Stimulated activated naive B cell treated with anti-CD40 and anti-IgM and Interleukin-4, amounts not matched to agents 10 μg/mL and 1 μg/mL and 100 μg/mL, for 72 hours (primary cell): ENCODE results near the gene RSBN1L.

Experiments
- ATAC-seq, 2 donors: fragments of 150-1000 bp; cut with Tn5 transposase; replicated peaks; 2 replicates each; pipeline ENCODE4 v1.10.0; 2021; ENCODE audit warnings: moderate library complexity in 1 of 2
- DNase-seq: peaks from one replicate; pipeline ENCODE4 v3.0.0; 2021
- H3K27ac Mint-ChIP-seq: one replicate; pipeline ENCODE4 v1.8.0; 2022; ENCODE audit warnings: mild to moderate bottlenecking, mixed read lengths
- H3K27me3 Mint-ChIP-seq, 2 donors: one replicate each; pipeline ENCODE4 v1.8.0; 2022; ENCODE audit warnings: mixed read lengths in 2 of 2
- H3K36me3 Mint-ChIP-seq, 2 donors: one replicate each; pipeline ENCODE4 v1.8.0; 2022; ENCODE audit warnings: mixed read lengths in 2 of 2, mild to moderate bottlenecking in 1 of 2
- H3K4me1 Mint-ChIP-seq, 2 donors: one replicate each; pipeline ENCODE4 v1.8.0; 2022; ENCODE audit warnings: mixed read lengths in 2 of 2, mild to moderate bottlenecking in 1 of 2
- H3K4me3 Mint-ChIP-seq, 2 donors: one replicate each; pipeline ENCODE4 v1.8.0; 2022; ENCODE audit warnings: mild to moderate bottlenecking in 2 of 2, mixed read lengths in 2 of 2, moderate library complexity in 1 of 2
- H3K9me3 Mint-ChIP-seq, 2 donors: one replicate each; pipeline ENCODE4 v1.8.0; 2022; ENCODE audit warnings: mixed read lengths in 2 of 2, mild to moderate bottlenecking in 1 of 2

RSBN1L gene

GRCh38 chr7:77729574-77730348, 33.5 kb downstream of the RSBN1L start:
- H3K4me1 Mint-ChIP-seq: peaks cover 25 to 51% of the 10 kb centered on the region in 2 donors
- no peaks in the 10 kb centered on the region for H3K9me3 Mint-ChIP-seq
- ATAC-seq (no peak), DNase-seq (no peak)
- H3K4me3 Mint-ChIP-seq: no peak overlapping the region
- H3K27ac Mint-ChIP-seq: peak overlapping the region; percentile 47
- H3K36me3 Mint-ChIP-seq: peaks cover 10 to 14% of the 10 kb centered on the region in 2 donors
- H3K27me3 Mint-ChIP-seq: no peaks in the 10 kb centered on the region

GRCh38 chr7:77731716-77732115, 35.5 kb downstream of the RSBN1L start:
- peaks cover 25 to 55% of the 10 kb centered on the region in 2 donors for H3K4me1 Mint-ChIP-seq
- ATAC-seq: no peak
- no peak overlapping the region for H3K27ac Mint-ChIP-seq
- H3K36me3 Mint-ChIP-seq: peaks cover 10 to 19% of the 10 kb centered on the region in 2 donors
- H3K9me3 Mint-ChIP-seq: no peaks in the 10 kb centered on the region
- no peak for DNase-seq
- H3K4me3 Mint-ChIP-seq: no peak overlapping the region
- no peaks in the 10 kb centered on the region for H3K27me3 Mint-ChIP-seq

- no peak overlapping the region for H3K27ac Mint-ChIP-seq
- peaks cover 19 to 32% of the 10 kb centered on the region in 2 donors for H3K36me3 Mint-ChIP-seq
- H3K27me3 Mint-ChIP-seq: no peaks in the 10 kb centered on the region
- no peak overlapping the region for H3K4me3 Mint-ChIP-seq
- ATAC-seq (no peak), DNase-seq (no peak)
- H3K9me3 Mint-ChIP-seq: no peaks in the 10 kb centered on the region
- H3K4me1 Mint-ChIP-seq: peaks cover 13 to 26% of the 10 kb centered on the region in 2 donors
These were observed 38.6 kb downstream of the RSBN1L start for GRCh38 chr7:77734659-77735421.

DNA sequence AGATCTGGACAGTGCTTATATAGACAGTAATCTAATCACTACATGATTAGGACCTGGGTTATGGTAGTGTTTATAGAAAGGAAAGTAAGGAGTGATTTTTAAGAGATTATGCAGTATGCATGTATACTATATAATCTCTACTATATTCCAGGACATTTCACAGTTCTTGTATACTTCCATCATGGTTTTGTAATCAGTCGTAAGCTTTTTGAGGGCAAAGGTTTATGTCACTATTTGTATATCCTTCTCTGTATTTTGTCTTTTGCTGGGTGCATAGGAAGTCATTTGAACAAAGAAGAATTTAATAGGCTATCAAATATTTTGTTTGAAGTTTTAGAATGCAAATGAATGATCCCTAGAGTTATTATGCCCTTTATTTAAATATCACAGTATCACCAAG, 39.2 kb downstream of the RSBN1L start:
- Mint-ChIP-seq H3K9me3 (no peaks in the 10 kb centered on the region), H3K27ac (no peak overlapping the region)

GRCh38 chr7:77736991-77737390, 40.7 kb downstream of the RSBN1L start:
- Mint-ChIP-seq H3K4me1 (peaks cover 2 to 13% of the 10 kb centered on the region in 2 donors), H3K27me3 (no peaks in the 10 kb centered on the region), H3K4me3 (no peak overlapping the region), H3K27ac (no peak overlapping the region), H3K9me3 (no peaks in the 10 kb centered on the region), H3K36me3 (peaks cover 13 to 33% of the 10 kb centered on the region in 2 donors)
- ATAC-seq (no peak), DNase-seq (no peak)

More for the DNA sequence above, 39.2 kb downstream of the RSBN1L start:
- Mint-ChIP-seq H3K27me3 (no peaks in the 10 kb centered on the region), H3K4me1 (peaks cover 7 to 20% of the 10 kb centered on the region in 2 donors), H3K36me3 (peaks cover 19 to 31% of the 10 kb centered on the region in 2 donors), H3K4me3 (no peak overlapping the region)
- ATAC-seq (no peak), DNase-seq (no peak)

DNA sequence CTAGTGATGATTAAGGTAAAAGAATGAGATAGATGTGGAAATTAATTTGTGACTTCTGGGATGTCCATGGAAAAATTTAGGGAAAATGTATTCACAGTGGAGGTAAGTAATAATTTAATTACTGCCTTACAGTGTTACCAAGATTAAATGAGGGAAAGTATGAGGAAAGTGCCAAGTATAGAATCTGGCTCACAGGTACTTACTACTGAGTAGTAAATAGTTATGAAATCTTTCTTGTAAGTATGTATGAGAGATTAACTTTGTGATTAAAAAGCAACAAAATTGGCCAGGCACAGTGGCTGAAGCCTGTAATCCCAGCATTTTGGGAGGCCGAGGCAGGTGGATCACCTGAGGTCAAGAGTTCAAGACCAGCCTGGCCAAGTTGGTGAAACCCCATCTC, 42.1 kb downstream of the RSBN1L start:
- Mint-ChIP-seq H3K27me3 (no peaks in the 10 kb centered on the region), H3K9me3 (no peaks in the 10 kb centered on the region), H3K36me3 (peaks cover 15 to 38% of the 10 kb centered on the region in 2 donors), H3K4me3 (no peak overlapping the region), H3K4me1 (peaks cover 3 to 15% of the 10 kb centered on the region in 2 donors), H3K27ac (no peak overlapping the region)
- ATAC-seq (no peak), DNase-seq (no peak)

GRCh38 chr7:77738871-77739270, 42.6 kb downstream of the RSBN1L start:
- ATAC-seq (no peak), DNase-seq (no peak)
- no peak overlapping the region for H3K4me3 Mint-ChIP-seq
- no peaks in the 10 kb centered on the region for H3K9me3 Mint-ChIP-seq
- no peak overlapping the region for H3K27ac Mint-ChIP-seq
- peaks cover 3 to 20% of the 10 kb centered on the region in 2 donors for H3K4me1 Mint-ChIP-seq
- no peaks in the 10 kb centered on the region for H3K27me3 Mint-ChIP-seq
- peaks cover 15 to 38% of the 10 kb centered on the region in 2 donors for H3K36me3 Mint-ChIP-seq

DNA sequence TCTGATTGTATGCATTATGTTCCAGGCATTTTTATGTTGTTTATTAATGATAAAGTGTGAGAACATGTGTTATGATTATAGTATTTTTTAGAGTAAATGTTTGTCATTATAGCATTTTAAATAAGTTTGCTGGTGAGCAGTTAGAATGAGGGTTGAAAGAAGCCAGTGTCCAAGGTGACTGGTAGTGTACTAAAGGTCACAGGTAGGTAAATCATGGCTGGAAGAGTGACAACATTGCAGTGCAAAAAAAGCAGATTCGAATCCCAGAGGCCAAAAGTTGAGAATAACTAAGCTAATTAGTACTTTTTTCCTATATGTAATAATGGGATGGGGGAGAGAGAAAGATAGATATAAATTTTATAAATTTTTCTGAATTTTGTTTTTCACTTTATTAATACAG, 44.0 kb downstream of the RSBN1L start:
- peaks cover 3 to 21% of the 10 kb centered on the region in 2 donors for H3K4me1 Mint-ChIP-seq
- no peak overlapping the region for H3K4me3 Mint-ChIP-seq
- ATAC-seq: no peak
- H3K36me3 Mint-ChIP-seq: peaks cover 18 to 38% of the 10 kb centered on the region in 2 donors
- DNase-seq: no peak
- no peaks in the 10 kb centered on the region for H3K9me3 Mint-ChIP-seq
- no peaks in the 10 kb centered on the region for H3K27me3 Mint-ChIP-seq
- H3K27ac Mint-ChIP-seq: no peak overlapping the region

DNA sequence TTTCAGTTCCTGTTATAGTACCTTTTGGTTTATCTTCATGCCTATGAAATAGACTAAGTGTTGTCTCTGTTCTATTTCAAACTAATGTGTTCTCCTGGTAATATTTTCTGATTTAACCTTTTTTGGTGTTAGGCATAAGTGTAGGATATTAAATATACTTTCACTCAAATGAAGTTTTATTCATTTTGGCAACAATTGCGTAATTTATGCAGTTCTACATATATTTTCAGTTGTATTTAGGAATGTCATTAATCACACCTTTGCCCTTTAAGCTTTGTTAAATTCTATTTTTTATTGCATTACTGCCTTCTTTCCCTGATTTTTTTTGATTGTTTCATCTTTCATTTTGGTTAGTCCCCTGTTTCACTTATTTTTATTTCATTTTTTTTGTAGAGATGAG, 47.3 kb downstream of the RSBN1L start:
- no peak overlapping the region for H3K27ac Mint-ChIP-seq

DNA sequence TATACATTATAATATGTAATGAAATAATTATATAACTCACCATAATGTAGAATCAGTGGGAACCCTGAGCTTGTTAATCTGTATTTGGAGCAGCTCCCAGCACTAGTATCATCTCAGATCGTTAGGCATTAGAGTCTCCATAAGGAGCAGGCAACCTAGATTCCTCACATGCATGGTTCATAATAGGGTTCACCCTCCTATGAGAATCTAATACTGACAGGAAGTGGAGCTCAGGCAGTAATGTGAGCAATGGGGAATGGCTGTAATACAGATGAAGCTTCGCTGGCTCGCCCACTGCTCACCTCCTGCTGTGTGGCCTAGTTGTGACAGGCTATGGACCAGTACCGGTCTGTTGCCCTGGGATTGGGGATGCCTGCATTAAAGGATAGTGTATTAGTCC, 49.5 kb downstream of the RSBN1L start:
- Mint-ChIP-seq H3K36me3 (peaks cover 10 to 39% of the 10 kb centered on the region in 2 donors), H3K27ac (peak overlapping the region; percentile 31), H3K4me1 (peaks cover 6 to 26% of the 10 kb centered on the region in 2 donors), H3K4me3 (no peak overlapping the region), H3K27me3 (no peaks in the 10 kb centered on the region), H3K9me3 (no peaks in the 10 kb centered on the region)
- ATAC-seq (no peak), DNase-seq (no peak)

More for the DNA sequence above, 47.3 kb downstream of the RSBN1L start:
- Mint-ChIP-seq H3K4me1 (peaks cover 6 to 16% of the 10 kb centered on the region in 2 donors), H3K36me3 (peaks cover 11 to 37% of the 10 kb centered on the region in 2 donors), H3K4me3 (no peak overlapping the region), H3K9me3 (no peaks in the 10 kb centered on the region), H3K27me3 (no peaks in the 10 kb centered on the region)
- ATAC-seq: peak in 1 of 2 donors; percentile 36
- no peak for DNase-seq

DNA sequence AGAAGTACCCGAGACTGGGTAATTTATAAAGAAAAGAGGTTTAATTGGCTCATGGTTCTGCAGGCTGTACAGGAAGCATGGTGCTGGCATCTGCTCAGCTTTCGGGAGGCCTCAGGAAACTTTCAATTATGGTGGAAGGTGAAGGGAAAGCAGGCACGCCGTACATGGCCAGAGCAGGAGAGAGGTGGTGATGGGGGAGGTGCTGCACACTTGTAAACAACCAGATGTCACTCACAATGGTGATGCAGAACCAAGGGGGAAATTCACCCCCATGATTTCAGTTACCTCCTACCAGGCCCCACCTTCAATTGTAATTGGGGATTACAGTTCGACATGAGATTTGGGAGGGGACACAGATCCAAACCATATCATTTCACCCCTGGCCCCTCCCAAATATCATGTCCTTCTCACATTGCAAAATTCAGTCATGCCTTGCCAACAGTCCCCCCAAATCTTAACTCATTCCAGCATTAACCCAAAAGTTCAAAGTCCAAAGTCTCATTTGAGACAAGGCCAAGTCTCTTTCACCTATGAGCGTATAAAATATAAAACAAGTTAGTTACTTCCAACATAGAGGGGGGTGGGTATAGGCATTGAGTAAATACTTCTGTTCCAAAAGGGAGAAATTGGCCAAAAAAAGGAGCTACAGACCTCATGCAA, 50.0 kb downstream of the RSBN1L start:
- H3K4me3 Mint-ChIP-seq: no peak overlapping the region
- H3K27ac Mint-ChIP-seq: peak overlapping the region; percentile 31
- no peak for DNase-seq

DNA sequence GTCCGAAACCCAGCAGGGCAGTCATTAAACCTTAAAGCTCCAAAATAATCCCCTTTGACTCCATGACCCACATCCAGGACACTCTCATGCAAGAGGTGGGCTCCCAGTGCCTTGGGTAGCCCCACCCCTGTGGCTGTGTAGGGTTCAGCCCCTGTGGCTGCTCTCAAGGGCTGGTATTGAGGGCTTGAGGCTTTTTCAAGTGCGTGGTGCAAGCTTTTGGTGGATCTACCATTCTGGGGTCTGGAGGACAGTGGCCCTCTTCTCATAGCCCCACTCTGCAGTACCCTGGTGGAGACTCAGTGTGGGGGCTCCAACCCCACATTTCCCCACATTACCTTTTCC, 50.5 kb downstream of the RSBN1L start:
- peaks cover 6 to 30% of the 10 kb centered on the region in 2 donors for H3K4me1 Mint-ChIP-seq
- no peaks in the 10 kb centered on the region for H3K9me3 Mint-ChIP-seq
- DNase-seq (no peak), ATAC-seq (no peak)
- H3K27ac Mint-ChIP-seq: no peak overlapping the region
- H3K4me3 Mint-ChIP-seq: no peak overlapping the region
- no peaks in the 10 kb centered on the region for H3K27me3 Mint-ChIP-seq
- H3K36me3 Mint-ChIP-seq: peaks cover 10 to 41% of the 10 kb centered on the region in 2 donors

More for the DNA sequence above, 50.0 kb downstream of the RSBN1L start:
- Mint-ChIP-seq H3K4me1 (peaks cover 6 to 30% of the 10 kb centered on the region in 2 donors), H3K9me3 (no peaks in the 10 kb centered on the region), H3K36me3 (peaks cover 10 to 41% of the 10 kb centered on the region in 2 donors), H3K27me3 (no peaks in the 10 kb centered on the region)
- ATAC-seq: no peak

- ATAC-seq (no peak), DNase-seq (no peak)
- Mint-ChIP-seq H3K36me3 (peaks cover 8 to 38% of the 10 kb centered on the region in 2 donors), H3K9me3 (no peaks in the 10 kb centered on the region), H3K4me1 (peaks cover 8 to 33% of the 10 kb centered on the region in 2 donors), H3K27me3 (no peaks in the 10 kb centered on the region), H3K4me3 (no peak overlapping the region), H3K27ac (no peak overlapping the region)
These were observed 50.9 kb downstream of the RSBN1L start for GRCh38 chr7:77747178-77747577.

GRCh38 chr7:77747718-77748117, 51.5 kb downstream of the RSBN1L start:
- H3K27ac Mint-ChIP-seq: no peak overlapping the region
- no peaks in the 10 kb centered on the region for H3K27me3 Mint-ChIP-seq
- ATAC-seq: no peak
- H3K4me3 Mint-ChIP-seq: no peak overlapping the region
- no peaks in the 10 kb centered on the region for H3K9me3 Mint-ChIP-seq
- peaks cover 9 to 36% of the 10 kb centered on the region in 2 donors for H3K36me3 Mint-ChIP-seq
- peaks cover 11 to 34% of the 10 kb centered on the region in 2 donors for H3K4me1 Mint-ChIP-seq
- no peak for DNase-seq
